Tibial nerve (tissue), 4 donors: ENCODE data around the gene TTYH1.

Experiments used
- CTCF ChIP-seq, 5 experiments: fragments of 200-600 bp in 3 of 5; fragments of 450-650 bp in 2 of 5; sonication (generic) in 3 of 5; IDR thresholded peaks; one replicate each; pipeline ENCODE4 v1.5.1; 2016 to 2019; ENCODE audit warnings: antibody characterized with exemption in 5 of 5, mild to moderate bottlenecking in 3 of 5, moderate library complexity in 2 of 5
- EP300 ChIP-seq, 2 donors: sonication (generic); formaldehyde crosslinking; IDR thresholded peaks; one replicate each; pipeline ENCODE4 v1.6.1; 2017; ENCODE audit warnings: antibody characterized with exemption in 2 of 2, mild to moderate bottlenecking in 1 of 2
- POLR2A ChIP-seq, 2 donors: fragments of 450-650 bp; IDR thresholded peaks; one replicate each; pipeline ENCODE4 v1.6.1; 2017; ENCODE audit warnings: antibody characterized with exemption in 2 of 2, mild to moderate bottlenecking in 2 of 2, moderate library complexity in 2 of 2

GRCh38 chr19:54395685-54396084 lies 19.6 kb upstream of the TTYH1 start:
- TF ChIP-seq CTCF (IDR thresholded peaks at IDR 0.05): no peak
- no peak for TF ChIP-seq EP300 (IDR thresholded peaks at IDR 0.05)
- no peak for TF ChIP-seq POLR2A (IDR thresholded peaks at IDR 0.05)
